Smooth muscle cell (in vitro differentiated cells): Measurements from ENCODE around the gene DOCK2. TPM values are rescaled to one million over a fixed set of nuclear protein-coding genes. Genes with fewer than 3 reads are reported as not detected.
"Not testable (repeated sequence)": the region's sequence is repeated elsewhere in the genome, so short reads cannot be mapped to it uniquely, and the experiment has no call there.

ENCODE experiments used
- DNase-seq: peaks from one replicate; lab custom pipeline; 2025; ENCODE audit not compliant: unreplicated experiment; lab: John Stamatoyannopoulos, UW
- H2AFZ ChIP-seq: fragments of 200-600 bp; sonication (generic); 2 replicates; pipeline ENCODE4 v1.6.0; 2016; ENCODE audit warnings: antibody characterized with exemption, low read depth, mild to moderate bottlenecking
- H3F3A ChIP-seq: fragments of 200-600 bp; sonication (generic); 2 replicates; pipeline ENCODE4 v1.6.0; 2017; ENCODE audit warnings: antibody characterized with exemption, low read depth
- H3K27ac ChIP-seq: fragments of 200-600 bp; sonication (generic); 2 replicates; pipeline ENCODE4 v1.5.1; 2016; ENCODE audit warnings: low read depth, mild to moderate bottlenecking
- H3K27me3 ChIP-seq: fragments of 200-600 bp; sonication (generic); 2 replicates; pipeline ENCODE4 v1.6.1; 2016; ENCODE audit warnings: low read depth, mild to moderate bottlenecking
- H3K36me3 ChIP-seq: fragments of 200-600 bp; sonication (generic); 2 replicates; pipeline ENCODE4 v1.5.1; 2016; ENCODE audit warnings: low read depth
- H3K4me1 ChIP-seq: fragments of 200-600 bp; sonication (generic); 2 replicates; pipeline ENCODE4 v1.5.1; 2016; ENCODE audit warnings: low read depth
- H3K4me2 ChIP-seq: fragments of 200-600 bp; sonication (generic); 2 replicates; pipeline ENCODE4 v1.6.0; 2016; ENCODE audit warnings: mild to moderate bottlenecking
- H3K4me3 ChIP-seq: fragments of 200-600 bp; sonication (generic); 2 replicates; pipeline ENCODE4 v1.5.1; 2016; ENCODE audit warnings: mild to moderate bottlenecking
- H3K79me2 ChIP-seq: fragments of 200-600 bp; sonication (generic); 2 replicates; pipeline ENCODE4 v1.6.0; 2016; ENCODE audit warnings: low read depth, mild to moderate bottlenecking
- H3K9ac ChIP-seq: fragments of 200-600 bp; sonication (generic); 2 replicates; pipeline ENCODE4 v1.6.0; 2016; ENCODE audit warnings: low read depth
- H3K9me3 ChIP-seq: fragments of 200-600 bp; sonication (generic); replicated peaks from 2 replicates; pipeline ENCODE4 v1.5.1; 2016; ENCODE audit warnings: low read depth
- H4K20me1 ChIP-seq: fragments of 200-600 bp; sonication (generic); 2 replicates; pipeline ENCODE4 v1.6.0; 2016; ENCODE audit warnings: low read depth
- CTCF ChIP-seq: fragments of 200-600 bp; sonication (generic); IDR thresholded peaks from 2 replicates; pipeline ENCODE4 v1.5.1; 2017; ENCODE audit warnings: borderline replicate concordance, mild to moderate bottlenecking, antibody characterized with exemption; ENCODE audit not compliant: insufficient read depth, poor library complexity, severe bottlenecking
- WGBS: methylation state at CpG from one replicate; pipeline ENCODE4 v1.1.7; 2016; ENCODE audit warnings: low lambda C conversion rate; 5-methylcytosine and 5-hydroxymethylcytosine counted together
- polyA plus RNA-seq: library from polyadenylated mRNA; unstranded; fragments of >200 nt; fragmentation: Nextera tagmentation; extraction: Ambion mirVana; gene quantifications from 2 replicates; pipeline ENCODE4 v1.2.1, GENCODE V29; 2016
- total RNA-seq: library from RNA; depleted of rRNA; stranded (reverse); fragments of >200 nt; gene quantifications from 2 replicates; pipeline ENCODE4 v1.2.3, GENCODE V29; 2014

The DOCK2 gene
- total and polyA plus RNA-seq, 2 experiments from 2014 or later, result 0.73 to 3.0 TPM

GRCh38 chr5:169763376-169764017 lies 126.4 kb downstream of the DOCK2 start:
- Histone ChIP-seq H2AFZ (no peak overlapping the region), H3K9ac (no peak overlapping the region), H3K9me3 (no peaks in the 10 kb centered on the region), H3K4me3 (no peak overlapping the region), H3K27me3 (no peaks in the 10 kb centered on the region), H3K36me3 (no peaks in the 10 kb centered on the region), H3K79me2 (no peaks in the 10 kb centered on the region), H3K4me1 (no peaks in the 10 kb centered on the region), H3K4me2 (no peak overlapping the region), H3K27ac (no peak overlapping the region), H4K20me1 (no peaks in the 10 kb centered on the region), H3F3A (no peaks in the 10 kb centered on the region)
- TF ChIP-seq CTCF, result no peak
- DNase-seq, result no peak
- WGBS, result 87% methylated on average over 8 of the region's 8 CpGs

- H3K27me3 ChIP-seq, result peaks cover 2% of the 10 kb centered on the region
- WGBS, result 67% methylated on average over 5 of the region's 5 CpGs
- H4K20me1 ChIP-seq, result no peaks in the 10 kb centered on the region
- no peaks in the 10 kb centered on the region for H3K79me2 ChIP-seq
- no peak for TF ChIP-seq CTCF
- no peak for DNase-seq
- no peaks in the 10 kb centered on the region for H3F3A ChIP-seq
- H3K4me1 ChIP-seq, result no peaks in the 10 kb centered on the region
- no peak overlapping the region for H3K4me3 ChIP-seq
- no peak overlapping the region for H3K4me2 ChIP-seq
- no peak overlapping the region for H3K27ac ChIP-seq
- no peak overlapping the region for H3K9ac ChIP-seq
- no peaks in the 10 kb centered on the region for H3K36me3 ChIP-seq
- H3K9me3 ChIP-seq, result no peaks in the 10 kb centered on the region
- H2AFZ ChIP-seq, result no peak overlapping the region
Observed at GRCh38 chr5:169764018-169764378, 126.9 kb downstream of the DOCK2 start.

GRCh38 chr5:169765176-169765996 lies 128.3 kb downstream of the DOCK2 start:
- peaks cover 9% of the 10 kb centered on the region for H3K27me3 ChIP-seq
- no peak overlapping the region for H2AFZ ChIP-seq
- no peaks in the 10 kb centered on the region for H3F3A ChIP-seq
- H3K4me2 ChIP-seq, result no peak overlapping the region
- no peak overlapping the region for H3K9ac ChIP-seq
- no peak overlapping the region for H3K4me3 ChIP-seq
- no peaks in the 10 kb centered on the region for H4K20me1 ChIP-seq
- no peak for DNase-seq
- 69% methylated on average over 3 of the region's 3 CpGs for WGBS
- no peaks in the 10 kb centered on the region for H3K36me3 ChIP-seq
- no peak for TF ChIP-seq CTCF
- no peak overlapping the region for H3K27ac ChIP-seq
- no peaks in the 10 kb centered on the region for H3K4me1 ChIP-seq
- H3K79me2 ChIP-seq, result no peaks in the 10 kb centered on the region
- no peaks in the 10 kb centered on the region for H3K9me3 ChIP-seq

- H3K4me1 ChIP-seq, H3K9me3 ChIP-seq, H2AFZ ChIP-seq, H3F3A ChIP-seq, H3K79me2 ChIP-seq, H3K27me3 ChIP-seq, DNase-seq, H4K20me1 ChIP-seq, H3K4me2 ChIP-seq, H3K9ac ChIP-seq, H3K4me3 ChIP-seq, H3K36me3 ChIP-seq, H3K27ac ChIP-seq: not testable (repeated sequence)
- 92% methylated on average over 6 of the region's 6 CpGs for WGBS
Observed at GRCh38 chr5:169766943-169767342, 129.9 kb downstream of the DOCK2 start.
